GM18873 (cell line): ENCODE results near the gene TXNRD2.

Experiments used
- ATAC-seq: cut with Tn5 transposase; IDR thresholded peaks from one replicate; pipeline ENCODE4 v1.9.1; 2021; ENCODE audit warnings: mild to moderate bottlenecking, moderate library complexity, moderate number of reproducible peaks; ENCODE audit not compliant: unreplicated experiment, low FRiP score

TXNRD2 gene

GRCh38 chr22:19980766-19981165 is 39.1 kb upstream of the TXNRD2 start:
- no peak for ATAC-seq

GRCh38 chr22:19979712-19980493 is 38.3 kb upstream of the TXNRD2 start:
- ATAC-seq = no peak

GRCh38 chr22:19978748-19979147 is 37.1 kb upstream of the TXNRD2 start:
- no peak for ATAC-seq

- no peak for ATAC-seq
Measured at GRCh38 chr22:19977296-19978243, 36.0 kb upstream of the TXNRD2 start.

- ATAC-seq = no peak
Measured at GRCh38 chr22:19976671-19977070, 35.1 kb upstream of the TXNRD2 start.

- no peak for ATAC-seq
Measured at GRCh38 chr22:19975707-19976035, 34.1 kb upstream of the TXNRD2 start.

GRCh38 chr22:19974935-19975706 is 33.5 kb upstream of the TXNRD2 start:
- ATAC-seq = no peak

GRCh38 chr22:19974268-19974861 is 32.7 kb upstream of the TXNRD2 start:
- no peak for ATAC-seq

- ATAC-seq = no peak
Measured at GRCh38 chr22:19973551-19974267, 32.1 kb upstream of the TXNRD2 start.

- ATAC-seq = no peak
Measured at GRCh38 chr22:19972652-19973550, 31.3 kb upstream of the TXNRD2 start.

GRCh38 chr22:19972251-19972650 is 30.6 kb upstream of the TXNRD2 start:
- no peak for ATAC-seq

GRCh38 chr22:19971276-19972124 is 29.9 kb upstream of the TXNRD2 start:
- ATAC-seq = no peak

- no peak for ATAC-seq
Measured at GRCh38 chr22:19970479-19971275, 29.1 kb upstream of the TXNRD2 start.

- ATAC-seq = no peak
Measured at GRCh38 chr22:19970031-19970478, 28.4 kb upstream of the TXNRD2 start.

- ATAC-seq = no peak
Measured at GRCh38 chr22:19969141-19969928, 27.7 kb upstream of the TXNRD2 start.

GRCh38 chr22:19968450-19968891 is 26.9 kb upstream of the TXNRD2 start:
- no peak for ATAC-seq
